Activated CD4-positive, alpha-beta T cell treated with anti-CD3 and anti-CD28 coated beads, Interleukin-2, amount 50 U/mL, for 24 hours (primary cell): Measurements from ENCODE around the gene TMEM143.

Source experiments
- DNase-seq, 2 donors: peaks; one replicate each; pipeline ENCODE4 v3.0.0-alpha.2; 2020; ENCODE audit warnings: low read depth in 1 of 2, low spot score in 1 of 2

TMEM143 gene

GRCh38 chr19:48359123-48359522, 4.6 kb downstream of the TMEM143 start:
- no peak for DNase-seq

- DNase-seq: no peak
Observed at GRCh38 chr19:48355365-48355954, 8.3 kb downstream of the TMEM143 start.

DNA sequence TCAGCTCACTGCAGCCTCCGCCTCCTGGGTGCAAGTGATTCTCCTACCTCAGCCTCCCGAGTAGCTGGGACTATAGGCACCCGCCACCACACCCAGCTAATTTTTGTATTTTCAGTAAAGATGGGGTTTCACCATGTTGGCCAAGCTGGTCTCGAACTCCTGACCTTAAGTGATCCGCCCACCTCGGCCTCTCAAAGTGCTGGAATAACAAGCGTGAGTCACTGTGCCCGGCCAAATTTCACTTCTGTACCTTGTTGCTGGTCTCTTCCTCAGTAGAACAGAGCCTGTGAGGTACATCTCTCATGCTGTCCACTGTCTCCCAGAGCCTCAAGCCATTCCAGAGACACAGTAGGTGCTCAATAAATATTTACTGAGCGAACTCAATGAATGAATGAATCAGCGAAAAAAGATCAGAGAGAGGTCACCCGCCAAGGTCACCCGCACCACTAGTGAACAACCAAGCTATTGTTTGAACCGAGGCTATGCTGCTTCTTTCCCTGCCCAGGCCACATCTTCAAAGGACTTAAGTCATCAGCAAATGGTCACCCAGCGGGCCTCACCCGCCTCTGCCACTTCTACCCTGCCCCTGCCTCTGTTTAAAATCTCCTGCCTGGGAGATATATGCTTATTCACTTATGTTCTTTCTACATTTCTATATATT, 9.3 kb downstream of the TMEM143 start:
- no peak for DNase-seq

- no peak for DNase-seq
Observed at GRCh38 chr19:48353677-48354076, 10.1 kb downstream of the TMEM143 start.

DNA sequence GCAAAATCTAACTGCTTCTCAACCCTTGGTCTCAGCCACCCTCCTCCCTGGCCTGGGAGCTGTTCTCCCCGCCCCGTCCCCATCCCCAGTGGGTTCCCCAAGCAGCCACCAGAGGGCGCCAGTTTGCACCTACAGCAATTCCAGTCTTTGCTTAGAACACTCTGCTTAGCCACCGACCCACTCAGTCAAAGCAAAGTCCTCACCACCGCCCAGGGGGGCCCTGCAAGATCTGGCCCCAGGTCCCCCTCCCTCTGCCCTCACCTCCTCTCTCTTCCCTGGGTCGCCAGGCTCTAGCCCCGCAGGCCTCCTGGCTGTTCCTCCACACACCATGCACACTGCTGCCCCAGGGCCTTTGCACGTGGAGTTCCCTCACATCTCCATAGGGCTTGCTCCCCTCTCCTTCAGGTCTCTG, 12.4 kb downstream of the TMEM143 start:
- DNase-seq: peak; percentile 75 to 81

DNA sequence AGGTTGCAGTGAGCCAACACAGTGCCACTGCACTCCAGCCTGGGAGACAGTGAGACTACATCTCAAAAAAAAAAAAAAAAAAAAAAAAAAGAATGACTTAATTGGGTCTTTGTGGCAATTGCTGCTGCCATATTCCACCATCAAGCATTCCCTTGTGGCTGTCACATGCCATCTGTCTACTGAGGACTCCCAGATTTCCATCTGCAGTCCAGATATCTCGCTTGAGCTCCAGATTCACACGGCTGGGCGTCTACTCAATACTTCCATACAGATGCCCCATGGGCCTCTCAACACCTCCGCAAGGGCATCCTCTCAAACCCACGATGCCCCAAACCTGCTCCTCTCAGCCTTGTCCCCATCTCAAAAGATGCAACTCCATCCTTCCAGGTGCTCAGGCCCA, 12.9 kb downstream of the TMEM143 start:
- no peak for DNase-seq

DNA sequence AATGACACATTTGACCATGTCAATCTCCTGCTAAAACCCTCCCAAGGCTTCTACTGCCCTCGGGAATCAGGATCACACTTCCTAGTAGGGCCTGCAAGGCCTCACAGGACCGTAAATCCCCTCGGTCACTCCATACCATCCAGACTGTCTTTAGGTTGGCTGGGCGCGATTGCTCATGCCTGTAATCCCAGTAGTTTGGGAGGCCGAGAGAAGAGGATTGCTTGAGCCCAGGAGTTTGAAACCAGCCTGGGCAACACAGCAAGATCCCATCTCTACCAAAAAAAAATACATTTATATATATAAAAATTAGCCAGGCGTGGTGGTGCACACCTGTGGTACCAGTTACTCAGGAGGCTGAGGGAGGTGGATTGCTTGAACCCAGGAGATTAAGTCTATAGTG, 15.0 kb downstream of the TMEM143 start:
- DNase-seq: no peak

DNA sequence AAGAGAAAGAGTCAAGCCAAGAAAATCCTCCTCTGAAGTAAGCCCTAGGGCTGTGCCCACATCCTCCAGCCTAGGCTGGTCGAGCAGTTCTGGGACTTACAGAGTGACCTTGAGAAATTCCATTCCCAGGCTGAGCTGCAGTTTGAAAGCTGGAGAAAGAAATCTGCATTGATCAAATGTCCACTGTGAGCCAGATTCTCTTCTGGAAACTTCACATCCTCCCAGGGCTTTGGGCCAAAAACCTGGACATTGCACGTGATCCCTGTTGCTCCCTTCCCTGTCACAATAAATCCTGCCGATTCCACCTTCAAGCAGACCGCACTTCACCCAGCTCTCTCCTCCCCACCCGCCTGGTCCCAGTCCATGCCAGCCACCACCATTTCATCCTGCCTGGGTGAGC, 15.7 kb downstream of the TMEM143 start:
- DNase-seq: no peak

DNA sequence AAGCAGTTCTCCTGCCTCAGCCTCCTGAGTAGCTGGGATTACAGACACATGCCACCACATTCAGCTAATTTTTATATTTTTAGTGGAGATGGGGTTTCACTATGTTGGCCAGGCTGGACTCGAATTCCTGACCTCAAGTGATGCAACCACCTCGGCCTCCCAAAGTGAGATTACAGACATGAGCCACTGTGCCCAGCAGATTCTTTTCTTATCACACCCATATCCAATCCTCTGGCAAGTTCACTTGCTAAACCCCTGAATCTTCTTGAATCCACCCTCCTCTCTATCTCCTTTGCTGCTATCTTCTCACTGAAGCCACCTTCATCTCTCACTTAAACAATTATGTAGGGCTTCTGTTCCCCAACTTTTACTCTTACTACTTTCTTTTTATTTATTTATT, 17.5 kb downstream of the TMEM143 start:
- no peak for DNase-seq

GRCh38 chr19:48344892-48345291, 18.8 kb downstream of the TMEM143 start:
- DNase-seq: no peak

- no peak for DNase-seq
Observed at GRCh38 chr19:48342841-48343540, 20.7 kb downstream of the TMEM143 start.

GRCh38 chr19:48342414-48342738, 21.4 kb downstream of the TMEM143 start:
- no peak for DNase-seq

DNA sequence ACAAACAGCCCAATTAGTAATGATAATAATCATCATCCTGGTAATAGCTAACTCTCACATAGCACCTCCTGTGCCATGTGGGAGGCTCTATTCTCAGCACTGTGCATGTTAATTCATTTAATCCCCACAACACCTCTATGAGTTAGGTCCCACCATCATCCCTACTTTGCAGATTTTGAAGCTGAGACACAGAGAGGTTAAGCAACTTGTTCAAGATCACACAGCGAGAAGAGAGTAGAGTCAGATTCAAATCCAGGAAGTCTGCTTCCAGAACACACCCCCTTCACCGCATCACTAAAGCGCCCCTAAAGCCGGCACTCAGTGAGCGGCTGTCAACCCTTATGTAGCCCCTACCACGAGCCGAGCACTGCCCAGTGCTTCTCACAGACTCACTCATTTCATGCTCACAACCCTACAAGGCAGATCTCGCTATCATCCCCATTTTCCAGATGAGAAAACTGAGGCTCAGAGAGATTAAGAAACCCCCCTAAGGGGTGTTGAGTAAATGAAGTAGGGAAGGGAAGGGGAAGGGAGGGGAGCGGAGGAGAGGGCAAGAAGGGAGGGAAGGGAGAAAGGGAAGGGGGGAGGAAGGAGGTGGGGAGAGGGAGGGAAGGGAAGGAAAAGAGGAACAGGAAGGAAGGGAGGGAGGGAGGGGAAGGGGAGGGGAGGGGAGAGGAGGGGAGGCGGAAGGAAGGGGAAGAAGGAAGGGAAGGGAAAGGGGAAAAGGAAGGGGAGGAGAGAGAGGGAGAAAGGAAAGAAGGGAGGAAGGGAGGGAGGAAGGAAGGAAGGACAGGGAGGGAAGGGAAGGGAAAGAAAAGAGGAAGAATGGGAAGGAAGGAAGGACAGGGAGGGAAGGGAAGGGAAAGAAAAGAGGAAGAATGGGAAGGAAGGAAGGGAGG, 22.0 kb downstream of the TMEM143 start:
- DNase-seq: no peak

DNA sequence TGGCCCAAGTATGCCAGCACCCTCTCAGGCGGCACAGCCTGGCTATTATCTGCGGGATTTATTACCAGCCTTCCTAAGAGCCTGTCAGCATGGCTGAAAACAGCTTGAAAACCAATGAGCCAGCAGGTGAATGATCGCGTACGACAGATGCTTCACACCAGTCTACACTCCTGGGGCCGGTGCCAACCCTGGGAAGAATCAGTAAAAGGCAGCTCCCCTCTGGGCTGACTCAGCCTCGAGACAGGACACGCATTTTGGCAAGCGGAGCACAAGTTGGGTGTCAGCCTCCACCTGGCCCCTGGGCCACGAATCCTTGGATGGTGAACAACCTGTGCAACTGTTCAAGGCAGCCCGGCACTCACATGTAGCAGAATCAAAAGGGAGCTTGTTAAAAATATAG, 22.7 kb downstream of the TMEM143 start:
- no peak for DNase-seq

DNA sequence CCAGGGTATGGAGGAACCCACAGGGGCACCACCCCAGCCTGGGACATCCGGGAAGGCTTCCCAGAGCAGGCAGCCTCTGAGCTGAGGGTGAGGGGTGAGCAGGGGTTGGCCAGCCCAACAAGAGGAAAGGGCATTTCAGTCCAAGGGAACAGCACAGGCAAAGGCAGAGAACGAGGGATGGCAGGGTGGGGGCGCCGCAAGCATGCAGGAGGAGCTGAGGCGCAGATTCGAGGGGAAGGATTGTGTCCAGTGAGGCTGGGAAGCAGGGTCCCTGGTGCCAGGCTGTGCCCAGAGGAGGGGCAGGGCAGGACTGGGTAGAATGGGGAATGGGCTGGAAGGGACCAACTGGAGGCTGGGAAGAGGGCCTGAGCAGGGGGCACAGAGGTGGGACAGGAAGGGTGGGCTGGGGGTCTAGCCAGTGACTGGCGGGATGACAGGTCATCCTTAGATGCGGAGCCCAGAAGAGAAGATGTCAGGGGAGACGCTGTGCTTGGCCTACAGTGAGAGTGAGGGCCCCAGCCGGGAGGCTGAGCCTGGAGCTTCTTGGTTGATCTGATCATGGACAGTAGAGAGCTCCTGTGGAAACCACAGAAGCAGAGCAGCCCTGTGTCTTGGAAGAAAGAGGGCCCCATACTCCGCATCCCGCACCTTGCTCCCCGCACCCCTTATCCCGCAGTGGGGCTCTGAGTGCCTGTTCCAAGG, 24.8 kb downstream of the TMEM143 start:
- DNase-seq: no peak

DNA sequence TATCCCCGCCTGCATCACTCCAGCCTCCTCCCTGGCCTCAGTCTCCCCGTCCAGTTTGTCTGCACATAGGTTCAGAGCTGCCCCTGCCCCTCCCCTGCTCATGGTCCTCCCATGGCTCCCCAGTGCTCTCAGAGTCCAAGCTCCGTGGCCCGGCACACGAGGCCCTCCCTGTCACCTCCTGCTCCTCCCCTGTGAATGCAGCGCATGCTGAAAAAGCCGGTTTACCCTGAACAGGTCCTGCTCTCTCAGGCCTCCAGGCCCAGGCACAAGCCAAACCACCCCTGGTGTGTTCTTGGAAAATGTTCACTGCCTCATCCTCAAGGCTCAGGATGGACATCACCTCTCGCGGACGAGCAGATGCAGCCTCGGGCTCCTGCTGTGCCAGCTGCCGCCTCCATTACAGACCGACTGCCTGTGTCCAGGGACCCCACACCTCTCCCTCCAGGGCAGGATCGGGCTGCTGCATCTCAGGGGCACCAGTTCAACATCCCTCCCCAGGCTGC, 25.4 kb downstream of the TMEM143 start:
- DNase-seq: no peak

DNA sequence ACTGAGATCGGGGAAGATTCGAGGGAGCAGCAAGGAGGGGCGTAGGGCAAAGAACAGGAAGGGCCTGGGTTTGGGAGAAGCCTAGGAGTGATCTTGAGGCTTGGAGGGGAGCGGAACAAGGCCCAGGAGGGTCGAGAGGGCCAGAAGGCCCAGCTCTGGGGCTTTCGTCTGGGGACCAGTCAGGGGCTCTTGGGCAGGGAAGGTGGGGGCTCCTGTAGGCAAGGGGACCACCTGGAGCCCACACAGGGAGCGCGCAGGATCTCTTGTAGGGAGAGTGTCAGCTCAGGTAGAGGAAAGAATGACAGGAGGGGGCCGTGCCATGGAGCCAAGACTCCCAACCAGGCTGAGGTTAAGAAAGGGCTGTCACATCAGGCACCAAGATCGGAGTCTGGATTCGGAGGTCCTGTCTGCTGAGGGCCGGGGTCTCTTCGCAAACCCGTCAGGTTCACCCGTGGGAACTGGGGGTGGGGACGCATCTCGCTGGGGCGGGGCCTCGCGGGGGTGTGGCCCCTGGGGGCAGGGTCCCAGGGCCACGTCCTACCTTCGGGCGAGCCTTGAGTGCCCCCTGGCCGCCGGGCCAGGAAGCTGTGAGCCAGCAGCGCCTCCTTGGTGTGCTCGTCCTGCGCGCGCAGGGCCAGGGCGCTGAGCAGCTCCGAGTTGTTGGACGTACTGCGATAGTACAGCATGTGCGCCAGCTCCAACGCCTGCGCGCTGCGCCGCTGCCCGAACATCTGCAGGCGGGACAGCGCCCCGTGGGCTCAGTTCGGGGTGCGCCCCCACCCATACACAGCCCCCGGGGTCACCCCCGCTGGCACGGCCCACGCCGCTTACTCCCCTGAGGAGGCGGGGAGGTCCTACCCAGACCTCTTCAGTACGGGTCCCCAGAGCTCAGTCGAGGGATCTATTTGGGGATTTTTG, 30.0 kb downstream of the TMEM143 start:
- peak; percentile 82 to 89 for DNase-seq

GRCh38 chr19:48332662-48333466, 30.9 kb downstream of the TMEM143 start:
- peak; percentile 68 to 91 for DNase-seq

- no peak for DNase-seq
Observed at GRCh38 chr19:48332351-48332661, 31.4 kb downstream of the TMEM143 start.
